Cardiac muscle cell (in vitro differentiated cells and primary cell): ENCODE measurements around the gene SARNP. TPM values are rescaled to one million over a fixed set of nuclear protein-coding genes. Genes with fewer than 3 reads are reported as not detected.

Experiments
- DNase-seq, 2 donors: peaks; one replicate each; pipeline versions ENCODE4 v3.0.0 to v3.0.0-alpha.2; 2010 to 2017; ENCODE audit warnings: low read depth in 1 of 2, low spot score in 1 of 2
- H3K27ac ChIP-seq: fragments of 200-600 bp; sonication (generic); 2 replicates; pipeline ENCODE4 v1.5.1; 2016
- H3K27me3 ChIP-seq: fragments of 200-600 bp; sonication (generic); 2 replicates; pipeline ENCODE4 v1.6.0; 2016; ENCODE audit warnings: control low read depth
- H3K36me3 ChIP-seq: fragments of 200-600 bp; sonication (generic); 2 replicates; pipeline ENCODE4 v1.5.1; 2016; ENCODE audit warnings: control low read depth
- H3K4me1 ChIP-seq: fragments of 200-600 bp; sonication (generic); 2 replicates; pipeline ENCODE4 v1.8.1; 2017; ENCODE audit warnings: low read depth, mild to moderate bottlenecking, mixed run types
- H3K4me3 ChIP-seq: fragments of 200-600 bp; sonication (generic); 2 replicates; pipeline ENCODE4 v1.5.1; 2016; ENCODE audit warnings: mild to moderate bottlenecking
- H3K9me3 ChIP-seq: fragments of 200-600 bp; sonication (generic); 2 replicates; pipeline ENCODE4 v1.5.1; 2017; ENCODE audit warnings: low read depth, mild to moderate bottlenecking, control low read depth
- polyA plus RNA-seq: library from polyadenylated mRNA; unstranded; fragments of >200 nt; fragmentation: Nextera tagmentation; extraction: Ambion mirVana; gene quantifications from 2 replicates; pipeline ENCODE4 v1.2.1, GENCODE V29; 2016
- total RNA-seq: library from RNA; depleted of rRNA; stranded (reverse); fragments of >200 nt; gene quantifications from 2 replicates; pipeline ENCODE4 v1.2.3, GENCODE V29; 2016
- TF ChIP-seq, protein P1 (sequence below): IDR thresholded peaks from 2 replicates; pipeline ENCODE4 v1.5.1; 2012; ENCODE audit warnings: low read depth, mild to moderate bottlenecking, low read length

Gene SARNP
- total and polyA plus RNA-seq, 2 experiments from 2014 or later: 197 to 236 TPM

GRCh38 chr12:55847603-55848291, 30.2 kb upstream of the SARNP start:
- H3K36me3 ChIP-seq: no peaks in the 10 kb centered on the region
- no peaks in the 10 kb centered on the region for H3K4me1 ChIP-seq
- H3K4me3 ChIP-seq: no peak overlapping the region
- no peak overlapping the region for H3K27ac ChIP-seq
- TF ChIP-seq, protein P1, sequence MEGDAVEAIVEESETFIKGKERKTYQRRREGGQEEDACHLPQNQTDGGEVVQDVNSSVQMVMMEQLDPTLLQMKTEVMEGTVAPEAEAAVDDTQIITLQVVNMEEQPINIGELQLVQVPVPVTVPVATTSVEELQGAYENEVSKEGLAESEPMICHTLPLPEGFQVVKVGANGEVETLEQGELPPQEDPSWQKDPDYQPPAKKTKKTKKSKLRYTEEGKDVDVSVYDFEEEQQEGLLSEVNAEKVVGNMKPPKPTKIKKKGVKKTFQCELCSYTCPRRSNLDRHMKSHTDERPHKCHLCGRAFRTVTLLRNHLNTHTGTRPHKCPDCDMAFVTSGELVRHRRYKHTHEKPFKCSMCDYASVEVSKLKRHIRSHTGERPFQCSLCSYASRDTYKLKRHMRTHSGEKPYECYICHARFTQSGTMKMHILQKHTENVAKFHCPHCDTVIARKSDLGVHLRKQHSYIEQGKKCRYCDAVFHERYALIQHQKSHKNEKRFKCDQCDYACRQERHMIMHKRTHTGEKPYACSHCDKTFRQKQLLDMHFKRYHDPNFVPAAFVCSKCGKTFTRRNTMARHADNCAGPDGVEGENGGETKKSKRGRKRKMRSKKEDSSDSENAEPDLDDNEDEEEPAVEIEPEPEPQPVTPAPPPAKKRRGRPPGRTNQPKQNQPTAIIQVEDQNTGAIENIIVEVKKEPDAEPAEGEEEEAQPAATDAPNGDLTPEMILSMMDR: no peak
- DNase-seq: peak in 1 of 2 donors; percentile 100
- no peaks in the 10 kb centered on the region for H3K27me3 ChIP-seq
- H3K9me3 ChIP-seq: no peaks in the 10 kb centered on the region

- no peak overlapping the region for H3K4me3 ChIP-seq
- no peaks in the 10 kb centered on the region for H3K9me3 ChIP-seq
- H3K27me3 ChIP-seq: no peaks in the 10 kb centered on the region
- peak in 1 of 2 donors; percentile 71 for DNase-seq
- H3K4me1 ChIP-seq: no peaks in the 10 kb centered on the region
- no peak overlapping the region for H3K27ac ChIP-seq
- TF ChIP-seq, protein P1: no peak
- no peaks in the 10 kb centered on the region for H3K36me3 ChIP-seq
These were observed 29.5 kb upstream of the SARNP start for GRCh38 chr12:55847033-55847432.

GRCh38 chr12:55845785-55846496, 28.4 kb upstream of the SARNP start:
- H3K36me3 ChIP-seq: no peaks in the 10 kb centered on the region
- no peaks in the 10 kb centered on the region for H3K27me3 ChIP-seq
- H3K4me3 ChIP-seq: no peak overlapping the region
- H3K4me1 ChIP-seq: no peaks in the 10 kb centered on the region
- peak in 1 of 2 donors; percentile 44 for DNase-seq
- no peaks in the 10 kb centered on the region for H3K9me3 ChIP-seq
- TF ChIP-seq, protein P1: no peak
- no peak overlapping the region for H3K27ac ChIP-seq

DNA sequence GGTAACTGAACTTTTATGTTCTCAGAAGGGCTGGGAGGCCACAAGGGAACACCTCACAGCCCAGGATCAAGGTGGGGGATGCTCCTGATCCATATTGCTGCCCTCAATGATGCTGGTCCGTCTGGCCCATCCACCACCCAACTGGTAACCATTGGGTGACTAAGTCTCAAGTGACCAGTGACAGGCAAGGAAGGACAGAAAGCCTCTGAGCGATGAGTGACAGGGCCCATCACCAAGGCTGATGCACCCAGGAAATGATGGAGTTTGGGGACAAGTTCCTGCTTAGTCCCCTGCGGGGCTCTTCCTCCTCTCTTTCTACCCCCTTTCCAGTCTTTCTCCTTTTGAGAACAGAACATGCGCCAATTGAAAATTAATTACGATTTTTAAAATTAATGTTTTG, 27.8 kb upstream of the SARNP start:
- TF ChIP-seq, protein P1: no peak
- no peak for DNase-seq
- no peaks in the 10 kb centered on the region for H3K27me3 ChIP-seq
- no peaks in the 10 kb centered on the region for H3K4me1 ChIP-seq
- H3K4me3 ChIP-seq: no peak overlapping the region
- H3K9me3 ChIP-seq: no peaks in the 10 kb centered on the region
- no peak overlapping the region for H3K27ac ChIP-seq
- H3K36me3 ChIP-seq: no peaks in the 10 kb centered on the region

DNA sequence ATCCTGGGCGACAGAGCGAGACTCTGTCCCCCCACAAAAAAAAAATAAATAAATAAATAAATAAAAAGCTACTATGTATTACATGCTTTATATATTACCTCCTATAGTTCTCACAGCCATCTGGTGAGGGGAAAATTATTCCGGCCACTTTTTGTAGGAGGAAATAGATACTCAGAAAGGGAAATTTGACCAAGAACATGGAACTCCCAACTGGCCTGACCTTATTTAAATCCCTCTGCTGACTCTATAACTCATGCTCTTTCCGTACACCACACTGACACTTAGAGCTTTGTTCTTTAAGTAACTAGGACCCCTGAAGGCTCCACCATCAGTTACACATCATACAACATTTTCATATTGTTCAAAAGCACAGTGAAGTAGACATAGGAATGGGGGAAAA, 27.4 kb upstream of the SARNP start:
- Histone ChIP-seq H3K9me3 (no peaks in the 10 kb centered on the region), H3K36me3 (no peaks in the 10 kb centered on the region), H3K4me3 (no peak overlapping the region), H3K27ac (no peak overlapping the region), H3K27me3 (no peaks in the 10 kb centered on the region), H3K4me1 (no peaks in the 10 kb centered on the region)
- TF ChIP-seq, protein P1: no peak
- no peak for DNase-seq
